ENCODE results near the gene SMCO3. TPM values are rescaled to one million over a fixed set of nuclear protein-coding genes. Genes with fewer than 3 reads are reported as not detected.
A peak's percentile ranks its signal among the peaks of the same experiment; 100 is the strongest.

Gene SMCO3
- total RNA-seq, 1 donor from 2014 or later = 1.4 TPM

DNA sequence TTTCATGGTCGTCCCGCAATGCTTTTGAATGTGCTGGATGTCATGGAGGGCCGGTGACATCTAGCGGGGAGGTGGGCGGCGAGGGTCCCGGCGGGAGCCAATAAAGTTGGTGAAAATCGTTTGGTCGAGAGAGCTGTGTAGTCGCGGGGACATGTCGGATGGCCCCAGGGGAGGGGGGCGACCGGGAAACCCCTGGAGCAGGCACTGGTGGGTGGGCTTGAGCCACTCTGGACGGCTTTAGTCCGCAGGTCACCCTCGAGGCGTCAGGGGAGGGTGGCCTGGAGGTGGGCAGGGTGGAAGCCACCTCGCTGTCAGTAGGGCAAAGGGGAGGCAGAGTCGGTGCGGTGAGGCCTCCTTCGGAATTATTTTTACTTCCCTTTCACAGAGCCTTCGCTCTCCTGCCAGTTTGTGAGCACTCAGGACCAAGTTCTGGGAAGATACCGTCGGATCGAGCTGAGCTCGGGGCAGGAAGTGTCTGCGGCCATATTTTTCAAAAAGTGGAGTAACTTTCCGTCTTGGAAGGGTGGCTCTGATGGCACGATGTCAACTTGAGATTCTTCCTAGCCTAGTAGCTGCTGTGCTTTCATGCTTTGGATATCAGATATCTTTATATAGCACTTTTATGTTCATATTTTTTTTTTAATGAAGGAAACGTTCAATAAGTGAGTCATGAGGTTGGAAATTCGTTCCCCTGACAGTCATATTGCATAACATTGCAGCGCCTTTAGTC lies 38.9 kb downstream of the SMCO3 start:
- Mint-ChIP-seq H3K27me3 (ENCODE audit: low read depth) (no peaks in the 10 kb centered on the region), H3K4me3 (peak overlapping the region; percentile 96), H3K4me1 (peaks cover 46% of the 10 kb centered on the region), H3K36me3 (no peaks in the 10 kb centered on the region), H3K27ac (peak overlapping the region; percentile 98), H3K9me3 (no peaks in the 10 kb centered on the region)
- peak in 1 of 2 experiments; percentile 52 for DNase-seq (ENCODE audit: low spot score in 2 of 2, unreplicated experiment in 2 of 2)
- TF ChIP-seq, protein P1, sequence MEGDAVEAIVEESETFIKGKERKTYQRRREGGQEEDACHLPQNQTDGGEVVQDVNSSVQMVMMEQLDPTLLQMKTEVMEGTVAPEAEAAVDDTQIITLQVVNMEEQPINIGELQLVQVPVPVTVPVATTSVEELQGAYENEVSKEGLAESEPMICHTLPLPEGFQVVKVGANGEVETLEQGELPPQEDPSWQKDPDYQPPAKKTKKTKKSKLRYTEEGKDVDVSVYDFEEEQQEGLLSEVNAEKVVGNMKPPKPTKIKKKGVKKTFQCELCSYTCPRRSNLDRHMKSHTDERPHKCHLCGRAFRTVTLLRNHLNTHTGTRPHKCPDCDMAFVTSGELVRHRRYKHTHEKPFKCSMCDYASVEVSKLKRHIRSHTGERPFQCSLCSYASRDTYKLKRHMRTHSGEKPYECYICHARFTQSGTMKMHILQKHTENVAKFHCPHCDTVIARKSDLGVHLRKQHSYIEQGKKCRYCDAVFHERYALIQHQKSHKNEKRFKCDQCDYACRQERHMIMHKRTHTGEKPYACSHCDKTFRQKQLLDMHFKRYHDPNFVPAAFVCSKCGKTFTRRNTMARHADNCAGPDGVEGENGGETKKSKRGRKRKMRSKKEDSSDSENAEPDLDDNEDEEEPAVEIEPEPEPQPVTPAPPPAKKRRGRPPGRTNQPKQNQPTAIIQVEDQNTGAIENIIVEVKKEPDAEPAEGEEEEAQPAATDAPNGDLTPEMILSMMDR (IDR thresholded peaks at IDR 0.05; ENCODE audit: unreplicated experiment) = no peak

DNA sequence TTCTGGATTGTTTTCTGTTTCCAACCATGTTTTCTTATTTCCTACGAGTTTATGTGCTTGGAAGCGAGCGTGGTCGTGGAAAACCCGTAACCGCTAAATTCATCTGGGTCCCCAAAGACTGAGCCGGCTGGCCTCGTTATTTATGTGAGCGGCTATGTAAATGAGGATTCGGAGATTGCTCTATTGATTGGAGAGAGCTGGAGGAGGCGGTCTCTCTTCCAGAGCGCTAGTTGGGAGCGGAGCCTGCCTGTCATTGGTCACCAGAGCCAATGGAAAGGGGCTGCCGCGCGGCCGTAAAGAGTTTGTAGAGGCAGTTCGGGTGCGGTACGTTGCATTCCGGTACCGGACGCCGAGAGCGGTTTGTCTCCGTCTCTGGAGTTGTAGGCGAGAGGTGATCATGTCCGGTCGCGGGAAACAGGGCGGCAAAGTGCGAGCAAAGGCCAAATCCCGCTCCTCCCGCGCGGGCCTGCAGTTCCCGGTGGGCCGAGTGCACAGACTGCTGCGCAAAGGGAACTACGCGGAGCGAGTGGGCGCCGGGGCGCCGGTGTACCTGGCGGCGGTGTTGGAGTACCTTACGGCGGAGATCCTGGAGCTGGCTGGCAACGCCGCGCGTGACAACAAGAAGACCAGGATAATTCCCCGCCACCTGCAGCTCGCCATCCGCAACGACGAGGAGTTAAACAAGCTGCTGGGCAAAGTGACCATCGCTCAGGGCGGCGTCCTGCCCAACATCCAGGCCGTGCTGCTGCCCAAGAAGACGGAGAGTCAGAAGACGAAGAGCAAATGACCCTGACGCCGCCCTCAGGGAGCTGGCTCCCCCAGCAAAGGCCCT lies 39.7 kb downstream of the SMCO3 start:
- H3K9me3 Mint-ChIP-seq = no peaks in the 10 kb centered on the region
- peak overlapping the region; percentile 98 for H3K27ac Mint-ChIP-seq
- no peaks in the 10 kb centered on the region for H3K36me3 Mint-ChIP-seq
- no peaks in the 10 kb centered on the region for H3K27me3 Mint-ChIP-seq (ENCODE audit: low read depth)
- DNase-seq (ENCODE audit: low spot score in 2 of 2, unreplicated experiment in 2 of 2) = peak; percentile 83 to 90
- peak overlapping the region; percentile 96 for H3K4me3 Mint-ChIP-seq
- TF ChIP-seq, protein P1 (IDR thresholded peaks at IDR 0.05; ENCODE audit: unreplicated experiment) = peak; percentile 8
- H3K4me1 Mint-ChIP-seq = peaks cover 46% of the 10 kb centered on the region

DNA sequence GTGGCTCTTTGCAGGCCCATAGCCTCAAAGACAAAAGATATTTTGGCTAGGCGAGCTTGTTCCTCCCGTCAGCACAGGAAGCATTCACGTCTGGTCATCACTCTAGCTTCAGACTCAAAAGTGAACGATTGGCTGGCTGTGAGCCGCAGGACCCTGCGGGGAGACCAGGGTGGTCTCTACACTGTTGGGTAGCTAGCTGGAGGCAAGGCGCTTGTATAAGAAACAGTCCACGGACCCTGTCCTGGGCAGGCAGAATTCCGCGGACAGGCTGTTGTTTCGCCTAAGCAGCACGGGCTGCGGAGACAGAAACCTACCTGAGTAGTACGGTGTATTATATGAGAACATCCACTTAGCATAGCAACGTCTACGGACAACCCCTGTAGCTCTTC lies 40.3 kb downstream of the SMCO3 start:
- TF ChIP-seq, protein P1 (IDR thresholded peaks at IDR 0.05; ENCODE audit: unreplicated experiment) = no peak
- peak overlapping the region; percentile 96 for H3K4me3 Mint-ChIP-seq
- DNase-seq (ENCODE audit: low spot score in 2 of 2, unreplicated experiment in 2 of 2) = peak in 1 of 2 experiments; percentile 39
- H3K27ac Mint-ChIP-seq = peak overlapping the region; percentile 98
- no peaks in the 10 kb centered on the region for H3K27me3 Mint-ChIP-seq (ENCODE audit: low read depth)
- no peaks in the 10 kb centered on the region for H3K36me3 Mint-ChIP-seq
- H3K4me1 Mint-ChIP-seq = peaks cover 49% of the 10 kb centered on the region
- H3K9me3 Mint-ChIP-seq = no peaks in the 10 kb centered on the region

DNA sequence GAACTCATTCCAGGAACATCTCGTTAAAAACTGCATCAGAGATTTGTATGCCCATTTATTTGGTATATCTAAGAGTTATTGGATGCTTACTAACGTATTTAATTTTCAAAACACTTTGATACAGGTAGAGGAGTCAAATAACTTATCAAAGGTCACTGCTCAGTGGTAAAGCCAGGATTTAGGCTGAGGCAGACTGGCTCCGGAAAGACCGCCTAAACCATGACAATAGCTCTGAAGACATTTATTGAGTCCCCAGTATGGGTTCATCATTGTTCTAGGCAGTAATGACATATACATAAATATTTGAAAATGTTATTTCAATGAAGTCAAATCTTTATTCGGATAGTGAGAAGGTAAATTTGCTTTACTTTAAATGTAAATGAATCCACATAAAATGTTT lies 41.0 kb downstream of the SMCO3 start:
- H3K36me3 Mint-ChIP-seq = no peaks in the 10 kb centered on the region
- H3K9me3 Mint-ChIP-seq = no peaks in the 10 kb centered on the region
- H3K4me1 Mint-ChIP-seq = peaks cover 49% of the 10 kb centered on the region
- H3K4me3 Mint-ChIP-seq = peak overlapping the region; percentile 96
- TF ChIP-seq, protein P1 (IDR thresholded peaks at IDR 0.05; ENCODE audit: unreplicated experiment) = no peak
- no peaks in the 10 kb centered on the region for H3K27me3 Mint-ChIP-seq (ENCODE audit: low read depth)
- DNase-seq (ENCODE audit: low spot score in 2 of 2, unreplicated experiment in 2 of 2) = no peak
- H3K27ac Mint-ChIP-seq = peak overlapping the region; percentile 78

DNA sequence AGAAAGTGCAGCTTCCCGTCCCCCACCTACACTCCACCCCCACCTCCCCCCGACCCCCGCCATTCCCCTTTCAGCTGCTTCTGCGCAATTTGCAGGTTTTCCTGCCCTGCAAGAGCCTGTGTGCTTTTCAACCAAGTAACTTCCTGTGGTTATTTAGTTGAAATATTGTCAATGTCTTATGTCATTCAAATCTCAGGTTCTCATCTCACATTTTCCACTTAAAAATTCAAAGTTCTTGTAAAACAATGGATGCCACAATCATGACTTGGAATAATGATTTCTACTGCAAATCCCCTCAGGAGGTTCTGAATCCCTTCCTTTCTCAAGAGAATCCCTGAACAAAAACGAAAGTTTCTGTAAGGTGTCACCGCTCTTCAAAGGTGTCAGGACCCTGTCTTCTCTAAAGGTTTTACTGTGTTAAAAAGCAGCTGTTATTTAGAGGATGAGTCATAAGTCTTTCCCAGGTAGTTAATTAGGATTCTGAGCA lies 42.3 kb downstream of the SMCO3 start:
- Mint-ChIP-seq H3K36me3 (peaks cover 12% of the 10 kb centered on the region), H3K27ac (peak overlapping the region; percentile 100), H3K4me1 (peaks cover 47% of the 10 kb centered on the region), H3K4me3 (peak overlapping the region; percentile 98), H3K9me3 (peaks cover 4% of the 10 kb centered on the region), H3K27me3 (ENCODE audit: low read depth) (no peaks in the 10 kb centered on the region)
- no peak for DNase-seq (ENCODE audit: low spot score in 2 of 2, unreplicated experiment in 2 of 2)
- TF ChIP-seq, protein P1 (IDR thresholded peaks at IDR 0.05; ENCODE audit: unreplicated experiment) = no peak

Data from mesothelial cell of epicardium (in vitro differentiated cells).